NB4 (cell line): ENCODE data around the gene C2orf49.
A peak's percentile ranks its signal among the peaks of the same experiment; 100 is the strongest.

Experiments
- DNase-seq: peaks from one replicate; pipeline ENCODE4 v3.0.0; 2010; ENCODE audit warnings: low read depth
- H3K4me3 ChIP-seq: one replicate; pipeline ENCODE4 v1.5.1; 2011; ENCODE audit warnings: mild to moderate bottlenecking, low read depth, low read length, moderate library complexity
- MYC ChIP-seq: IDR thresholded peaks from 2 replicates; pipeline ENCODE4 v1.6.1; 2011; ENCODE audit warnings: low read depth, low read length
- POLR2A ChIP-seq: IDR thresholded peaks from 2 replicates; pipeline ENCODE4 v1.6.1; 2011; ENCODE audit warnings: mild to moderate bottlenecking; ENCODE audit not compliant: insufficient read length; ENCODE audit errors: extremely low read depth
- TF ChIP-seq, protein P1 (sequence below): IDR thresholded peaks from 2 replicates; pipeline ENCODE4 v1.6.1; 2011; ENCODE audit warnings: low read depth, low read length
- TF ChIP-seq, protein P2 (sequence below): IDR thresholded peaks from one replicate; pipeline ENCODE4 v1.5.1; 2012; ENCODE audit warnings: low read depth, low read length

Gene C2orf49

DNA sequence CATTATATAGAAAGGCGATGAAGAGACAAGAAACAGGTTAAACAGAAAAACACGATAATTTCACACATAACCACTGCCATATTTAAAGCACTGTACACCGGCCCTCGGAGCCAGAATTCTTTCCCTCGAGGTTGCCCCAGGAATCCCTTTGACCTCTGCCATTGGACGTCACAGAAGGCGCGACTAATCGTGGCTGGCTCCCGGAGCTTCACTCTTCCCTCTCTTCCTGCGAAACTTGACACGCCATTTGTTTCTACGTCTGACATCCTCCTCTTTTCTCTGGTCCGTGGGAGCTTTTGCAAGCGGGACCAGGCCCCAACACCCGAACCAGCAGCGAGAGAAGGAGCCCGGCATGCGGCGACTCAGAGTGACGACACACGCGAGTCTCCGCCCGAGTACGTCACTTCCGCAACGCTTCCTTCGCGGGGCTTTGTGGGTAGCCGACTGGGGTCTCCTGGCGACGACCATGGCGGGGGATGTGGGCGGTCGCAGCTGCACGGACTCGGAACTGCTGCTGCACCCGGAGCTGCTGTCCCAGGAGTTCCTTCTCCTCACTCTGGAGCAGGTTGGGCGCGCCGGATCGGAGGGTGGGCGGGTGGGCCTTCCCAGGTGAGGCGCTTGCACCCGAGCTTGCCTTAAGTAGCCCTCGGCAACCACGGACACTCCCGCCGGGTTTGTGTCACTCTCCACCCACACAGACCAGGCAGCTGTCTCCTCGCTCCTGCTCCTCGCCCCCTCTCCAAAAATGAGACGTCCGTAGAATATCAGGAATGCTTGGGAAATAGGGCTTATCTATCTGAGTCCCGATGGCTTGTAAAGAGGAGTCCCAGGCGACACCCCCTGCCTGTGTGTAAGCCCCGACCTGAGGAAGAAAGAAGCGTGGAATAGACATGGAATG is at the start of gene C2orf49:
TSS of gene C2orf49 (plus strand) at position 419 of the 898 bp plus-strand sequence. CDS start at position 467, 48 bp downstream.
- peak within 1 kb of the TSS; percentile 97 for H3K4me3 ChIP-seq
- TF ChIP-seq, protein P1, sequence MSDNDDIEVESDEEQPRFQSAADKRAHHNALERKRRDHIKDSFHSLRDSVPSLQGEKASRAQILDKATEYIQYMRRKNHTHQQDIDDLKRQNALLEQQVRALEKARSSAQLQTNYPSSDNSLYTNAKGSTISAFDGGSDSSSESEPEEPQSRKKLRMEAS, result peak; percentile 30; the same call in 1 of the 2 replicates
- peak; percentile 50 for TF ChIP-seq POLR2A
- TF ChIP-seq MYC, result peak; percentile 76
- TF ChIP-seq, protein P2, sequence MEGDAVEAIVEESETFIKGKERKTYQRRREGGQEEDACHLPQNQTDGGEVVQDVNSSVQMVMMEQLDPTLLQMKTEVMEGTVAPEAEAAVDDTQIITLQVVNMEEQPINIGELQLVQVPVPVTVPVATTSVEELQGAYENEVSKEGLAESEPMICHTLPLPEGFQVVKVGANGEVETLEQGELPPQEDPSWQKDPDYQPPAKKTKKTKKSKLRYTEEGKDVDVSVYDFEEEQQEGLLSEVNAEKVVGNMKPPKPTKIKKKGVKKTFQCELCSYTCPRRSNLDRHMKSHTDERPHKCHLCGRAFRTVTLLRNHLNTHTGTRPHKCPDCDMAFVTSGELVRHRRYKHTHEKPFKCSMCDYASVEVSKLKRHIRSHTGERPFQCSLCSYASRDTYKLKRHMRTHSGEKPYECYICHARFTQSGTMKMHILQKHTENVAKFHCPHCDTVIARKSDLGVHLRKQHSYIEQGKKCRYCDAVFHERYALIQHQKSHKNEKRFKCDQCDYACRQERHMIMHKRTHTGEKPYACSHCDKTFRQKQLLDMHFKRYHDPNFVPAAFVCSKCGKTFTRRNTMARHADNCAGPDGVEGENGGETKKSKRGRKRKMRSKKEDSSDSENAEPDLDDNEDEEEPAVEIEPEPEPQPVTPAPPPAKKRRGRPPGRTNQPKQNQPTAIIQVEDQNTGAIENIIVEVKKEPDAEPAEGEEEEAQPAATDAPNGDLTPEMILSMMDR, result no peak
- peak; percentile 93 for DNase-seq

DNA sequence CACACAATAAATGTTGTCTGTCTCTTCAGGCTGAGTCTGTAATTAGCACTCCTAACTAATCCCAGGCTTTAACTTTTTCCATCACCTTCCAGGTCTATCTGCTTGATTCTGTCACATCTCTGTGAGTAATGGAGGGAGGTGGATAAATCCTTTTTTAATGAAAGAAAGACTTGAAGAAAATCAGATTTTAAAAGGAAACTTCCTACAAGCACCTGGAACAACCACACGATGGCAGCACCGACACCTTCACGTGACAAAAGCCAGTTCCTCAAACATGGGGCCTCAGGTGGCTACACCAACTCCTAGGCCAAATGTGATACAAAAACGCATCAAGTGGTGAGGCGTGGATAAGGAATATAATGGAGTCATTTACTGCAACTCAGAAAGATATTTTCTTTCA is 49.6 kb upstream of the C2orf49 start:
- TF ChIP-seq, protein P1, result peak; percentile 39; the same call in 1 of the 2 replicates
- no peak; the same call in 1 of the 2 replicates for TF ChIP-seq MYC
- TF ChIP-seq, protein P2, result peak; percentile 43
- TF ChIP-seq POLR2A, result no peak
- DNase-seq, result peak; percentile 65
- no peak overlapping the region for H3K4me3 ChIP-seq

DNA sequence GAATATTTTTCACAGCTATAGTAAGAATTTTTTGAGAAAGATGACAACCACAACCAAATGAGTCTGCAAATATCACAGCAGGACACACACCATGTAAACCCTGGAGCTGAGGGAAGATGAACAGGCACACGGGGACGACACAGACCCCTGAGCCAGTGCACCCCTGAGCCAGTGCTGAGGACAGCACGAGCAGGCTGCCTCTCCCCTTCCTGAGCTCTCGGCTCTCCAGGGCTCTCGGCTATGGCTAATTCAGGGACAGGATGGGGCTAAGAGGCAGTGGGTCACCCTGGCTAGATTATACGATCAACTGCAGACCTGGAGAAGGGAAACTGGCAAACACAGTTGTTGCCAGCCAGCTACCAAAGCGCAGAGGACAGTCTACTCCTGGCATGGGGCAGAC is 49.2 kb upstream of the C2orf49 start:
- no peak for DNase-seq
- TF ChIP-seq, protein P2, result no peak
- TF ChIP-seq, protein P1, result no peak
- no peak for TF ChIP-seq POLR2A
- TF ChIP-seq MYC, result no peak
- no peak overlapping the region for H3K4me3 ChIP-seq

DNA sequence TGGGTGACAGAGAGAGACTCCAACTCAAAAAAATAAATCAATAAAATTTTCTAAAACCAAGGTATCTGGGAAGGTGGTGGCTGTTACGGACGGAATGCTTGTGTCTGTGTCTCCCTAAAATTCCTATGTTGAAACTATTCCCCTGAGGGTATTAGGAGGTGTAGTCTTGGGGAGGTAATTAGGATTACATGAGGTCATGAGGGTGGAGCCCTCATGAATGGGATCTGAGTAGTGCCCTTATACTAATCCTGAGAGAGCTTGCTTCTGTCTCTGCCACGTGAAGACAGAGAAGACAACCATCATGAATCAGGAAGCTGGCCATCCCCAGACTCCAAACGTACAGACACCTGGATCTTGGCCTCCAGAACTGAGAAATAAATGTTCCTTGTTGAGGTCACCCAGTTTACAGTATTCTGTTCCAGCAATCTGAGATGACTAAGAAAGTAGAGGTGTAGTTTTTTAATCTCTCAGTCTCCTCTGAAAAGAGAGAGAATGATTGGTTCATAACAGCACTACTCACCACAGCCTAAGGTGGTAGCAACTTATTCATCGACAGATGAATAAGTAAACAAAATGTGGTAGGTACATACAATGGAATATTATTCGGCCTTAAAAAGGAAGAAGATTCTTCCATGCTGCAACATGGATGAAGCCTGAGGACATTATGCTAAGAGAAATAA is 46.2 kb upstream of the C2orf49 start:
- H3K4me3 ChIP-seq, result no peak overlapping the region
- no peak for DNase-seq
- TF ChIP-seq MYC (no peak), POLR2A (no peak)
- TF ChIP-seq, protein P1, result no peak
- TF ChIP-seq, protein P2, result no peak

DNA sequence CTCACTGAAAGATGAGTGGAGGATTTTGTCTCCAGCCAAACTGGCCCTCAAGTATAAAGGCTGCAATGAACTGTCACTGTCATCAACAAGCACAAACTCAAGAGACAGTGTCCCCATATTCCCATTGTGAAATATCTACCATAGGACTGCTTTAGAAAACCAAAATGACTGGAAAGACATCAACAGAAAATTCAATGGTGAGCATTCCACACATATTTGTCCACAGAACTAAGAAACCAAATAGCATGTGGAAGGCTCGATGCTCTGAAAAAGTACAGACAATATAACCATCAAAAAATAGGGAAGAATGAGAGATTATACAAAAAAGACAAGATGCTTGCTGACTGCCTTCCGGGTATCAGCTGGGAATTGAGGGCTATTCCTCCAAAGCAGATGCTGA is 45.4 kb upstream of the C2orf49 start:
- TF ChIP-seq MYC, result no peak
- TF ChIP-seq POLR2A, result no peak
- TF ChIP-seq, protein P1, result no peak
- no peak for DNase-seq
- H3K4me3 ChIP-seq, result no peak overlapping the region

DNA sequence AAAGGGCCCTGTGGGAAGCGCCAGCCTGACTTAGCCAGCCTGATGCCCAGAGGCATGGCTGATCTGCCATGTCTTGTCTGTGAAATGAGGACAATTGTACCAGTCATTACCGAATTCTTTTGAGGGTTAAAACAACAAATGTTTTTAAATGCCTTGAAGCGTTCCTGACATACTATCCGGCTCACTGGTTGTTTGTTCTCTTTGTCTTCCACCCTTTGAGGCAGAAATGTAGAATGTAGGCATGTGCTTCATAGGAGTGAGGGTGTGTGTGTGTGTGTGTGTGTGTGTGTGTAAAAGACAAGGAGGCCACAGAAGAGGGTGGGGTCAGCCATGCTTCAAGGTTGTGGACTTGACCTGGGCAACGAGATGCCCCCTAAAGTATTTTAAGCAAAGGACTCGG is 43.3 kb upstream of the C2orf49 start:
- no peak for TF ChIP-seq MYC
- no peak for TF ChIP-seq POLR2A
- TF ChIP-seq, protein P1, result no peak
- TF ChIP-seq, protein P2, result no peak
- no peak for DNase-seq
- no peak overlapping the region for H3K4me3 ChIP-seq
